MCF 10A (cell line): ENCODE measurements around the gene SLC25A13. TPM values are rescaled to one million over a fixed set of nuclear protein-coding genes. Genes with fewer than 3 reads are reported as not detected.

Experiments
- BruUV-seq: library from RNA; stranded (reverse); fragments of 400-500 nt; replicated peaks from 2 replicates; lab custom pipeline; 2021; lab: Mats Ljungman, UMichigan
- CTCF ChIA-PET: fragments of 300-600 bp; sonication (Branson Sonifier 250); formaldehyde crosslinking; extraction: SDS; loops from one replicate; lab custom pipeline; 2021; ENCODE audit warnings: antibody characterized with exemption, inconsistent platforms; lab: Yijun Ruan, JAX
- POLR2A ChIA-PET: fragments of 300-600, 350-650 bp; sonication (Branson Sonifier 250); formaldehyde crosslinking; extraction: SDS; loops from one replicate; lab custom pipeline; 2020; ENCODE audit warnings: antibody characterized with exemption, inconsistent platforms; lab: Yijun Ruan, JAX
- DNase-seq: peaks from one replicate; pipeline ENCODE4 v3.0.0-alpha.2; 2018; ENCODE audit not compliant: unreplicated experiment
- H3K27ac Mint-ChIP-seq: one replicate; pipeline ENCODE4 v1.8.0; 2022; ENCODE audit warnings: mild to moderate bottlenecking, low read depth, mixed read lengths; ENCODE audit not compliant: unreplicated experiment
- H3K27me3 Mint-ChIP-seq: one replicate; pipeline ENCODE4 v1.8.0; 2022; ENCODE audit warnings: mixed read lengths; ENCODE audit not compliant: insufficient read depth, unreplicated experiment
- H3K36me3 Mint-ChIP-seq: one replicate; pipeline ENCODE4 v1.8.0; 2022; ENCODE audit warnings: mild to moderate bottlenecking, moderate library complexity, mixed read lengths; ENCODE audit not compliant: insufficient read depth, unreplicated experiment
- H3K4me1 Mint-ChIP-seq: one replicate; pipeline ENCODE4 v1.8.0; 2022; ENCODE audit warnings: mixed read lengths; ENCODE audit not compliant: insufficient read depth, unreplicated experiment
- H3K4me3 Mint-ChIP-seq: one replicate; pipeline ENCODE4 v1.8.0; 2022; ENCODE audit warnings: mild to moderate bottlenecking, moderate library complexity, mixed read lengths; ENCODE audit not compliant: unreplicated experiment
- H3K9me3 Mint-ChIP-seq: one replicate; pipeline ENCODE4 v1.8.0; 2022; ENCODE audit warnings: mixed read lengths; ENCODE audit not compliant: unreplicated experiment
- intact Hi-C: fragments of 100-400 bp; cut with micrococcal nuclease; formaldehyde crosslinking; loops from 2 replicates; pipeline ENCODE4 v1.14.1; 2022
- total RNA-seq: library from RNA; stranded (reverse); gene quantifications from 2 replicates; pipeline ENCODE4 v1.2.3, GENCODE V29; 2022
- TF ChIP-seq, protein P1 (sequence below): fragments of 200-600 bp; IDR thresholded peaks from one replicate; pipeline ENCODE4 v1.8.0; 2022; ENCODE audit warnings: antibody characterized with exemption, mild to moderate bottlenecking; ENCODE audit not compliant: unreplicated experiment

SLC25A13 gene
- total RNA-seq, 1 experiment from 2014 or later, result 28.6 TPM

DNA sequence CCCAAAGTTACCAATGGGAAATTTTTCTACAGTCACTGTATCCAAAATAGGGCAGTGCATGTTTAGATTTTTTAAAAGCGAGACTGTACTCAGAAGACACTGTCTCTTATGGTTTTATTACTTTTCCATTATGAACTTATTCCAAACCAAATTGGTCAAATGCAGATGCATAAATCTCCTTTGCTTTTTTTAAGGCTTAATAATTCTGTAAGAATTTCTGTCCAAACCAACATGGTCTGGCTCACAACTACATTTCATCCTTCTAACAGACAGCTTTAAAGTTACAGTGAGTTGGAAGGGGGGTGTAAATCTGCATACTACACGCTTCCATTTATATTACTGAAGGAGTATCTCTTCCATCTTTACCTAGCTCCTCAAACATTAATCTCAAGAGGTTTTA lies 199.2 kb downstream of the SLC25A13 start:
- CTCF ChIA-PET, result no interaction called here
- BruUV-seq, result no TSS peak
- H3K4me1 Mint-ChIP-seq, result no peaks in the 10 kb centered on the region
- intact Hi-C loops, result no loop called here
- TF ChIP-seq, protein P1, sequence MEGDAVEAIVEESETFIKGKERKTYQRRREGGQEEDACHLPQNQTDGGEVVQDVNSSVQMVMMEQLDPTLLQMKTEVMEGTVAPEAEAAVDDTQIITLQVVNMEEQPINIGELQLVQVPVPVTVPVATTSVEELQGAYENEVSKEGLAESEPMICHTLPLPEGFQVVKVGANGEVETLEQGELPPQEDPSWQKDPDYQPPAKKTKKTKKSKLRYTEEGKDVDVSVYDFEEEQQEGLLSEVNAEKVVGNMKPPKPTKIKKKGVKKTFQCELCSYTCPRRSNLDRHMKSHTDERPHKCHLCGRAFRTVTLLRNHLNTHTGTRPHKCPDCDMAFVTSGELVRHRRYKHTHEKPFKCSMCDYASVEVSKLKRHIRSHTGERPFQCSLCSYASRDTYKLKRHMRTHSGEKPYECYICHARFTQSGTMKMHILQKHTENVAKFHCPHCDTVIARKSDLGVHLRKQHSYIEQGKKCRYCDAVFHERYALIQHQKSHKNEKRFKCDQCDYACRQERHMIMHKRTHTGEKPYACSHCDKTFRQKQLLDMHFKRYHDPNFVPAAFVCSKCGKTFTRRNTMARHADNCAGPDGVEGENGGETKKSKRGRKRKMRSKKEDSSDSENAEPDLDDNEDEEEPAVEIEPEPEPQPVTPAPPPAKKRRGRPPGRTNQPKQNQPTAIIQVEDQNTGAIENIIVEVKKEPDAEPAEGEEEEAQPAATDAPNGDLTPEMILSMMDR, result no peak
- H3K27ac Mint-ChIP-seq, result no peak overlapping the region
- no peak for DNase-seq
- POLR2A ChIA-PET, result no interaction called here
- no peaks in the 10 kb centered on the region for H3K27me3 Mint-ChIP-seq
- no peak overlapping the region for H3K4me3 Mint-ChIP-seq
- H3K36me3 Mint-ChIP-seq, result peaks cover 32% of the 10 kb centered on the region
- no peaks in the 10 kb centered on the region for H3K9me3 Mint-ChIP-seq

- intact Hi-C loops, result no loop called here
- TF ChIP-seq, protein P1, result no peak
- no peak overlapping the region for H3K27ac Mint-ChIP-seq
- ChIA-PET CTCF (interaction anchor here (0.6 kb wide), 1 partner anchor 942 kb away, joined by 3 read pairs; no protein-coding TSS in a partner anchor), POLR2A (interaction anchor here (0.6 kb wide), 1 partner anchor 1761 kb away, joined by 3 read pairs; no protein-coding TSS in a partner anchor)
- peaks cover 32% of the 10 kb centered on the region for H3K36me3 Mint-ChIP-seq
- H3K27me3 Mint-ChIP-seq, result no peaks in the 10 kb centered on the region
- no peak for DNase-seq
- no peaks in the 10 kb centered on the region for H3K4me1 Mint-ChIP-seq
- no peak overlapping the region for H3K4me3 Mint-ChIP-seq
- BruUV-seq, result no TSS peak
- H3K9me3 Mint-ChIP-seq, result no peaks in the 10 kb centered on the region
These were observed 200.1 kb downstream of the SLC25A13 start for GRCh38 chr7:96121752-96122151.

DNA sequence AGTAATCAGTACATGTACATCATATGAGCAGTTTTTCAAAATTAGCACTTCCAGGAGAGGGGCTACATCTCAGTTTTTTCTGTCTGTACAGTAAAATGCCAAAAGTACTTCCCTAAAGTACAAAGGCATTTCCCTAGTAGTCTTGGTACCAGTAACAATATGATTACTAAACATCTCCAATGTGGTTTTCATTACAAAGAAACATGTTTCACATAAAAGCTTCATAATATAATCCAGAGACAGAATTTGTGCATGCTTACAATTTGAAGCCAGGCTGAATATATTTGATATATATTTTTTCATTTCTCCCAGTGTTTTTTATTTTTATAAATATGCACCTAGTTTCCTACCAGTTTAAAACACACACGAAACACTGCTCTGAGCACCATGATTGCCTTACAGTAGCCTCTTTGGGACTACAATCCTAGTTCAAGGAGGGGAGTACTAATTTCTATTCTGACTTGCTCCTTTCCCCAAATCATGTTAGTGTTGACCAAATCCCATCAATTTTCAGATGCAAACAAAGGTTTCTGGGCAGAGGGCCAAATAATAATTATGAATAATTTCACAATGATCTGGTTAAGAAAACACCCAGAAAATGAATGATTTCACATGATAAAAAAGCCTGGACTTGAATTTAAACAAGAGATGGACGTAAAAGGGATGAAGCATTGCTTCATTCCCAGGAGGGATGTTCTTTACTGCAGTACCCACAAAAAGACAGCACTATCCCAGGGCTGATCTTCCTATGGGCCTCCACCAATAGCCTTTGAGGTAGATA lies 201.3 kb downstream of the SLC25A13 start:
- H3K27me3 Mint-ChIP-seq, result no peaks in the 10 kb centered on the region
- TF ChIP-seq, protein P1, result no peak
- H3K4me3 Mint-ChIP-seq, result no peak overlapping the region
- POLR2A ChIA-PET, result no interaction called here
- no peaks in the 10 kb centered on the region for H3K9me3 Mint-ChIP-seq
- peak; percentile 11 for DNase-seq
- intact Hi-C loops, result no loop called here
- BruUV-seq, result TSS peak; percentile 19
- H3K36me3 Mint-ChIP-seq, result peaks cover 32% of the 10 kb centered on the region
- H3K27ac Mint-ChIP-seq, result no peak overlapping the region
- no peaks in the 10 kb centered on the region for H3K4me1 Mint-ChIP-seq
- CTCF ChIA-PET, result no interaction called here

DNA sequence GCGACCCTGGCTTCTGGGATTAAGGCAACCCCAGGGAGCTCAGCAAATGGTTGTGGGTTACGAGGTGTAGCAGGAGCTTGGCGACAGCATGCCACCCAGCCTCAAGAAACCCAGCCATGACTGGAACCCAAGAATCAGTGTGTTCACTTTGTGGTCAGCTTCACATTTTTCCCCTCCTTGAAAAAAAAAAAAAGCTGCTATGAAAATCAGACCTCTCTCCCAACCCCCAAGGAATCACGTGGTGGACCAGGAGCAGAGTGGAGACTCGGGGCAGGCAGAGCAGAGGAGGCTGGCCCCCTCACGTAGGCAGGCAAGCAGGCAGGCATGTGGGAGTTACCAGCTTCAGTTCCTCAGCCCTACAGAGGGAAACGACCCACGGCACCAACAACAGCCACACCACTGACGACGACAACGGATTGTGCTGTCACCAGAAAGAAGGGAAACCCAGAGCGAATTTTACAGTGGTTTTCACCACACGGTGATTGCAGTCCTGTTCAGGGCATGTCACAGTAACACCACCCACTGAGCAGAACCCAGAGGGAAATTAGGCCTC lies 203.4 kb downstream of the SLC25A13 start:
- intact Hi-C loops, result no loop called here
- Mint-ChIP-seq H3K27me3 (no peaks in the 10 kb centered on the region), H3K27ac (no peak overlapping the region), H3K9me3 (no peaks in the 10 kb centered on the region), H3K4me1 (no peaks in the 10 kb centered on the region), H3K4me3 (no peak overlapping the region), H3K36me3 (peaks cover 22% of the 10 kb centered on the region)
- ChIA-PET POLR2A (no interaction called here), CTCF (interaction anchor here (0.6 kb wide), 1 partner anchor 947 kb away, joined by 3 read pairs; no protein-coding TSS in a partner anchor)
- DNase-seq, result no peak
- BruUV-seq, result no TSS peak
- TF ChIP-seq, protein P1, result no peak
